Heart right ventricle (tissue), 16 donors: ENCODE results near the gene TMEM92. TPM values are rescaled to one million over a fixed set of nuclear protein-coding genes. Genes with fewer than 3 reads are reported as not detected.

Source experiments
- ATAC-seq, 8 donors: fragments of 200-7000 bp; cut with Tn5 transposase; one replicate each; pipeline ENCODE4 v1.9.1; 2020; ENCODE audit warnings: mild to moderate bottlenecking in 8 of 8, moderate library complexity in 8 of 8, moderate number of reproducible peaks in 1 of 8
- DNase-seq, 2 donors: peaks; one replicate each; pipeline ENCODE4 v3.0.0-alpha.2; 2020
- H3K27ac ChIP-seq, 10 donors: fragments of 200-600 bp; sonication (generic) in 2 of 10; one replicate each; pipeline versions ENCODE4 v1.5.0 to v1.8.0; 2020 to 2022; ENCODE audit warnings: mild to moderate bottlenecking in 3 of 10
- H3K27me3 ChIP-seq, 7 donors: fragments of 200-600 bp; one replicate each; pipeline ENCODE4 v1.8.0; 2021 to 2022; ENCODE audit warnings: mild to moderate bottlenecking in 2 of 7
- H3K36me3 ChIP-seq, 9 donors: fragments of 200-600 bp; sonication (generic) in 1 of 9; one replicate each; pipeline versions ENCODE4 v1.5.0 to v1.8.0; 2020 to 2022; ENCODE audit warnings: mild to moderate bottlenecking in 2 of 9
- H3K4me1 ChIP-seq, 9 donors: fragments of 200-600 bp; sonication (generic) in 1 of 9; one replicate each; pipeline versions ENCODE4 v1.5.0 to v1.8.0; 2020 to 2022; ENCODE audit warnings: mild to moderate bottlenecking in 4 of 9
- H3K4me3 ChIP-seq, 10 donors: fragments of 200-600 bp; sonication (generic) in 2 of 10; one replicate each; pipeline versions ENCODE4 v1.5.0 to v1.8.0; 2020 to 2022; ENCODE audit warnings: mild to moderate bottlenecking in 7 of 10, moderate library complexity in 2 of 10
- H3K9me3 ChIP-seq, 11 donors: fragments of 200-600 bp in 10 of 11; sonication (generic) in 2 of 11; one replicate each; pipeline versions ENCODE4 v1.5.0 to v1.8.0; 2013 to 2022; ENCODE audit warnings: mild to moderate bottlenecking in 2 of 11, control low read depth in 1 of 11, moderate library complexity in 1 of 11
- WGBS, 2 donors: extraction: QIAGEN DNeasy Blood & Tissue Kit; methylation state at CpG; one replicate each; pipeline ENCODE4 v1.1.7; 2013; ENCODE audit warnings: inconsistent platforms in 1 of 2; 5-methylcytosine and 5-hydroxymethylcytosine counted together
- intact Hi-C, 10 donors: fragments of 100-400 bp; cut with DNase I; formaldehyde crosslinking; loops; one replicate each; pipeline versions ENCODE4 v1.11.1 to v1.14.2; 2022
- polyA plus RNA-seq, 2 donors: library from polyadenylated mRNA; stranded (reverse); fragments of 200-250 nt; gene quantifications; one replicate each; pipeline ENCODE4 v1.2.3, GENCODE V29; 2013
- total RNA-seq, 10 donors: library from RNA; stranded (reverse); fragmentation: NEBNext Ultra II Directional in 3 of 10; extraction: Animal tissue kit (Norgen Biotek cat#: 25700) in 3 of 10; gene quantifications; one replicate each; pipeline versions ENCODE4 v1.2.1 to v1.2.4, GENCODE V29; 2021 to 2023
- TF ChIP-seq, protein P1 (sequence below), 9 donors: fragments of 200-600 bp; sonication (generic) in 2 of 9; IDR thresholded peaks; one replicate each; pipeline versions ENCODE4 v1.5.0 to v1.8.0; 2021 to 2022; ENCODE audit warnings: antibody characterized with exemption in 9 of 9, mild to moderate bottlenecking in 5 of 9, moderate library complexity in 1 of 9
- donor health status: Arrhythmogenic right ventricular cardiomyopathy.
- donor health status: ischemic (EF 13 %, LVEDD 7.1; RV severe dilation, severe dysfunction).
- donor health status: healthy with polysubstance abuse.
- donor health status: DM: no; HTN: yes; CAD: no.
- donor health status: DM: no; HTN: no; CAD: no.
- donor health status: ischemic (EF 25% LVEDD 6.9; RV normal size, moderate dysfunction).
- donor health status: ischemic (EF 25% LVEDD 5.7; RV mildly dilated, moderate dysfunction).
- donor health status: healthy.
- donor health status: DM: yes; HTN: yes; CAD: no.
- donor health status: Ischemic cardiomyopathy.
- donor health status: ischemic (EF 35%, LVEDD 5.7; RV mildly dilated, moderate dysfunction).
- donor health status: nonischemic (EF 11% LVEDD 7.7; RV severe dilation, severe dysfunction).
- donor health status: DM: yes; HTN: yes; CAD: no.
- donor health status: PGD.
- donor health status: ischemic (EF 29% LVEDD 5.4; RV normal size, mild dysfunction).
- donor health status: nonischemic (EF 23%, LVEDD 6.1; RV moderate dilation, normal function).

Gene TMEM92
- total and polyA plus RNA-seq, 12 donors: 0.04 TPM; not detected in 11

DNA sequence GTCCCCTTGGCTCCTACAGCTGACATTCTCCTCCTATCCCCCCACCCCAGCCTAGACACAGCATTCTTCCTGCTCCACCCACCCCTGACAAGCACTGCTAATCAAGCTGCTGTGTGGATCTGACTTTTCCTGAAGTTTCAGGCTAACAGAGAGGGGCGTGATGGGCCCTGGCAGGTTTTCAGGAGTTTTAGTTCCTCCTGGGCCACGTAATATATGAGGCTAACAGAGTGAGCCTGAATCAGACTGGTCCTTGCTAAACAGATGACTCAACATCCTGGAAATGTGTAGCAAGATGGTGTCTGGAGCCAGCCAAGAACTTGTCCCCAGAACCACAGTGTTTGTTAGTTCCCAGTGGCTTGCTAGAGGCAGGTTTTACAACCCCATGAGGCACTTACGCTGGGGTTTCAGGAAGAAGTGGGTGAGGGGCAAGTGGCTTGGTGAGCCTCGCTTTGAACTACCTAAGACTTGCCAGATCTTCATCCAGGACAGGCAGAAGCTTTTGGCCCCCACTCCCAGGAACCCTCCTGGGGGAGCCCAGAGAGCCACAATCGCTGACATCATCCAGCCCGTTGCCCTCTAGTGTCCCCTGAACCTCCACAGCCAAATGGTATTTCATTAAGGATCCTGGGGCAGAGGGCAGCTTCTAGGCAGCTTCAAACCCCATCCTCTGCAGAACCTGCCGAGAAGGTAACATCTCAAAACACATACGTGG, 15.9 kb downstream of the TMEM92 start:
- intact Hi-C loops: loop anchor here in 7 of 10 donors (10.0 kb wide), 3 partner anchors 125 to 265 kb away; partner anchors contain the start of genes PDK2 (in 3 of the 7) and SGCA (in 1 of the 7)
- WGBS, 2 donors: 50 to 55% methylated on average over 8 of the region's 8 CpGs
- H3K9me3 ChIP-seq: no peaks in the 10 kb centered on the region
- peak overlapping the region in 3 of 10 donors; percentile 14 to 30 (median 18) for H3K4me3 ChIP-seq
- TF ChIP-seq, protein P1, sequence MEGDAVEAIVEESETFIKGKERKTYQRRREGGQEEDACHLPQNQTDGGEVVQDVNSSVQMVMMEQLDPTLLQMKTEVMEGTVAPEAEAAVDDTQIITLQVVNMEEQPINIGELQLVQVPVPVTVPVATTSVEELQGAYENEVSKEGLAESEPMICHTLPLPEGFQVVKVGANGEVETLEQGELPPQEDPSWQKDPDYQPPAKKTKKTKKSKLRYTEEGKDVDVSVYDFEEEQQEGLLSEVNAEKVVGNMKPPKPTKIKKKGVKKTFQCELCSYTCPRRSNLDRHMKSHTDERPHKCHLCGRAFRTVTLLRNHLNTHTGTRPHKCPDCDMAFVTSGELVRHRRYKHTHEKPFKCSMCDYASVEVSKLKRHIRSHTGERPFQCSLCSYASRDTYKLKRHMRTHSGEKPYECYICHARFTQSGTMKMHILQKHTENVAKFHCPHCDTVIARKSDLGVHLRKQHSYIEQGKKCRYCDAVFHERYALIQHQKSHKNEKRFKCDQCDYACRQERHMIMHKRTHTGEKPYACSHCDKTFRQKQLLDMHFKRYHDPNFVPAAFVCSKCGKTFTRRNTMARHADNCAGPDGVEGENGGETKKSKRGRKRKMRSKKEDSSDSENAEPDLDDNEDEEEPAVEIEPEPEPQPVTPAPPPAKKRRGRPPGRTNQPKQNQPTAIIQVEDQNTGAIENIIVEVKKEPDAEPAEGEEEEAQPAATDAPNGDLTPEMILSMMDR (IDR thresholded peaks at IDR 0.05): no peak
- H3K27ac ChIP-seq: peak overlapping the region; percentile 34 to 90 (median 73)
- ATAC-seq (peak; percentile 80 to 94 (median 92)), DNase-seq (peak; percentile 46 to 59)
- no peaks in the 10 kb centered on the region for H3K27me3 ChIP-seq
- H3K4me1 ChIP-seq: peaks cover 0 to 30% (median 14%) of the 10 kb centered on the region in 9 donors
- H3K36me3 ChIP-seq: no peaks in the 10 kb centered on the region

DNA sequence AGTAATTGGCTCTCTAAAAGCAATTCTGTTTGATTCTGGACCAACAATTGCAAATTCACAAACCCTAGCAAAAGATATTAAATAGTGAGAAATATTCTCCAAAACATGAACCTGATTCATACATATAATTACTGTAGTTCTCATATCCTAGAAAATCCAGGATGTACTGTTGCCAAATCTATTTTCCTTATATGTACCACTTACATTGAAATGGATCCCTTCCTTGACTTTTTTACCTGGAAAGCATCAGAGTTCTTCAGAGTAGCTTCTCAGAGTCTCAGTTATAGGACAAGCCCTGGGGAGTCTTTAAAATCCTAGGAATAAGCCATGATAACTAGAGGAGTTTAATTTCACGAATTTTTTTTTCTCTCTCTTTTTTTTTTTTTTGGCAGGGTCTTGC, 16.7 kb downstream of the TMEM92 start:
- Histone ChIP-seq H3K36me3 (no peaks in the 10 kb centered on the region), H3K9me3 (no peaks in the 10 kb centered on the region), H3K4me3 (no peak overlapping the region), H3K27ac (peak overlapping the region in 7 of 10 donors; percentile 34 to 90 (median 74)), H3K4me1 (peaks cover 0 to 30% (median 14%) of the 10 kb centered on the region in 9 donors), H3K27me3 (no peaks in the 10 kb centered on the region)
- TF ChIP-seq, protein P1 (IDR thresholded peaks at IDR 0.05): no peak
- intact Hi-C loops: loop anchor here in 7 of 10 donors (10.0 kb wide), 3 partner anchors 126 to 266 kb away; partner anchors contain the start of genes PDK2 (in 3 of the 7) and SGCA (in 1 of the 7)
- ATAC-seq (no peak), DNase-seq (no peak)
- 46 to 49% methylated on average over 1 of the region's 1 CpG for WGBS, 2 donors

DNA sequence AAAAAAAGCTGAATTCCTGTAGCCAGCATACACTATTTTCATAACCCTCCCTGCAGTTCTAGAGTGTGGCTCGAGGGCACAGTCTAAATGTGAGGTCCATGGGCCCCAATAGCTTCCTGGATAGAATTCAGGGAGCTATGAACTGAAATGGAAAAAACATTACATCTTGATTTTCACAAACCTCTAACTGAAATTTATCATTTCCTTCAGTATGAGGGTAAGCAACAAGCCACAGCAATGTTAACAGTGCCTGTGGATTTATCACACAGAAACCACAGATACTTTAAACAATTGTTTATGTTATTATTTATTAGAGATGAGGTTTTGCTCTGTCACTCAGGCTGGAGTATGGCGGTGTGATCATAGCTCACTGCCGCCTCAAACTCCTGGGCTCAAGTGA, 18.2 kb downstream of the TMEM92 start:
- TF ChIP-seq, protein P1 (IDR thresholded peaks at IDR 0.05): no peak
- no peaks in the 10 kb centered on the region for H3K36me3 ChIP-seq
- H3K4me3 ChIP-seq: no peak overlapping the region
- intact Hi-C loops: loop anchor here in 7 of 10 donors (10.0 kb wide), 3 partner anchors 128 to 268 kb away; partner anchors contain the start of genes PDK2 (in 3 of the 7) and SGCA (in 1 of the 7)
- DNase-seq (no peak), ATAC-seq (no peak)
- WGBS, 2 donors: 88 to 90% methylated on average over 3 of the region's 3 CpGs
- H3K27ac ChIP-seq: no peak overlapping the region
- no peaks in the 10 kb centered on the region for H3K27me3 ChIP-seq
- H3K9me3 ChIP-seq: no peaks in the 10 kb centered on the region
- H3K4me1 ChIP-seq: peaks cover 0 to 25% (median 14%) of the 10 kb centered on the region in 9 donors

DNA sequence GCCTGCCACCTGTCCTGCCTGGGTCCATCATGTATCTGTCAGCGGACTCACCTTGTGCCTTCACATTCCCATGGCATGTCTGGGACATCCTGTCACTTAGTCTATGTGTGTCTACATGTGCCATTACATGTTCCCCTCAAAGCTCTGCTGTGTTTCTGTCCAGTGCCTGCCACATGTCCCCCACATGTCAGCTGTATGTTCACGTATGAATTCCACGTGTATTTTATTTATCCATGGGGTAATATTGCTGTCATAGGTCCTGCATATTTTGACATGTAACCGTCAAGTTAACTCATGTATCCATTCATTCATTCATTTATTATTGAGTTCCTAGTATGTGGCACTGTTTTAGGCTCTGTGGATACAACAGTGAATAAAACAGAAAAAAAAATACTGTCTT, 20.8 kb downstream of the TMEM92 start:
- H3K36me3 ChIP-seq: no peaks in the 10 kb centered on the region
- intact Hi-C loops: loop anchor here in 9 of 10 donors (5.0 to 10.0 kb wide), 5 partner anchors 130 to 270 kb away; partner anchors contain the start of genes PDK2 (in 3 of the 9) and SGCA (in 1 of the 9)
- H3K27ac ChIP-seq: no peak overlapping the region
- 78 to 84% methylated on average over 4 of the region's 4 CpGs for WGBS, 2 donors
- DNase-seq (no peak), ATAC-seq (no peak)
- H3K4me3 ChIP-seq: no peak overlapping the region
- H3K9me3 ChIP-seq: no peaks in the 10 kb centered on the region
- H3K4me1 ChIP-seq: peaks cover 0 to 11% (median 5%) of the 10 kb centered on the region in 9 donors
- TF ChIP-seq, protein P1 (IDR thresholded peaks at IDR 0.05): no peak
- no peaks in the 10 kb centered on the region for H3K27me3 ChIP-seq
